GM12878 (cell line): Measurements from ENCODE around the gene BIRC5. TPM values are rescaled to one million over a fixed set of nuclear protein-coding genes. Genes with fewer than 3 reads are reported as not detected.

Source experiments
- ATAC-seq: fragments of 200-7000 bp; cut with Tn5 transposase; 3 replicates; pipeline ENCODE4 v1.9.1; 2020; ENCODE audit warnings: mild to moderate bottlenecking, moderate library complexity
- BruUV-seq: library from RNA; stranded (reverse); fragments of 400-500 nt; replicated peaks from 2 replicates; lab custom pipeline; 2021; lab: Mats Ljungman, UMichigan
- CTCF ChIA-PET: fragments of 300-600 bp; sonication (Branson Sonifier 250); formaldehyde crosslinking; extraction: SDS; loops from one replicate; lab custom pipeline; 2021; ENCODE audit warnings: inconsistent platforms; lab: Yijun Ruan, JAX
- POLR2A ChIA-PET: fragments of 350-600 bp; formaldehyde crosslinking; extraction: SDS; loops from one replicate; lab custom pipeline; 2021; ENCODE audit warnings: inconsistent platforms; lab: Charles Lee
- RAD21 ChIA-PET: fragments of 300-600 bp; sonication (Branson Sonifier 250); formaldehyde crosslinking; loops from one replicate; lab custom pipeline; 2023; ENCODE audit warnings: antibody characterized with exemption; ENCODE audit not compliant: unreplicated experiment; lab: Charles Lee
- SMC1A ChIA-PET: fragments of 300-600 bp; sonication (Branson Sonifier 250); formaldehyde crosslinking; loops from one replicate; lab custom pipeline; 2023; ENCODE audit not compliant: unreplicated experiment, uncharacterized antibody; lab: Charles Lee
- DNase-seq: peaks from one replicate; pipeline ENCODE4 v3.0.0-alpha.2; 2011; ENCODE audit warnings: low read depth, low spot score
- FAIRE-seq: peaks from 3 replicates; lab custom pipeline; 2011; peaks lifted over from hg19 to GRCh38; lab: Jason Lieb, UNC
- H2AFZ ChIP-seq: 2 replicates; pipeline ENCODE4 v1.6.0; 2011; ENCODE audit warnings: low read depth, low read length, control low read depth; ENCODE audit not compliant: control insufficient read depth
- H3K27ac ChIP-seq: 2 replicates; pipeline ENCODE4 v1.5.1; 2011; ENCODE audit warnings: control low read depth; ENCODE audit not compliant: control insufficient read depth, insufficient read depth
- H3K27me3 ChIP-seq, 2 experiments: replicated peaks in 1 of 2; 2 replicates each; pipeline versions ENCODE4 v1.6.0 to v1.6.1; 2011; ENCODE audit warnings: low read length in 1 of 2; ENCODE audit not compliant: control insufficient read depth in 2 of 2, insufficient read depth in 2 of 2
- H3K36me3 ChIP-seq, 2 experiments: 2 replicates each; pipeline ENCODE4 v1.5.1; 2011; ENCODE audit warnings: low read length in 1 of 2; ENCODE audit not compliant: control insufficient read depth in 2 of 2, insufficient read depth in 2 of 2
- H3K4me1 ChIP-seq: 2 replicates; pipeline ENCODE4 v1.6.1; 2011; ENCODE audit warnings: mild to moderate bottlenecking, low read length, moderate library complexity, mixed read lengths; ENCODE audit not compliant: control insufficient read depth, insufficient read depth
- H3K4me2 ChIP-seq: 2 replicates; pipeline ENCODE4 v1.6.0; 2011; ENCODE audit warnings: control low read depth; ENCODE audit not compliant: control insufficient read depth, insufficient read depth
- H3K4me3 ChIP-seq: fragments of 200-600 bp; sonication (generic); 2 replicates; pipeline ENCODE4 v1.5.1; 2016
- H3K79me2 ChIP-seq: 2 replicates; pipeline ENCODE4 v1.6.0; 2011; ENCODE audit warnings: low read length; ENCODE audit not compliant: control insufficient read depth, insufficient read depth
- H3K9ac ChIP-seq: 2 replicates; pipeline ENCODE4 v1.8.0; 2011; ENCODE audit warnings: low read length, control low read depth, mixed read lengths; ENCODE audit not compliant: control insufficient read depth, insufficient read depth
- H3K9me3 ChIP-seq: replicated peaks from 3 replicates; pipeline ENCODE4 v1.5.1; 2011; ENCODE audit warnings: mild to moderate bottlenecking, low read length; ENCODE audit not compliant: control insufficient read depth, insufficient read depth
- H4K20me1 ChIP-seq: 2 replicates; pipeline ENCODE4 v1.6.0; 2011; ENCODE audit not compliant: control insufficient read depth, insufficient read depth
- ATF3 ChIP-seq: IDR thresholded peaks from 2 replicates; pipeline ENCODE4 v1.6.1; 2011; ENCODE audit warnings: low read depth, mild to moderate bottlenecking, low read length, moderate library complexity, borderline replicate concordance; ENCODE audit errors: extremely low read depth
- CREB1 ChIP-seq: IDR thresholded peaks from 2 replicates; pipeline ENCODE4 v1.6.1; 2012; ENCODE audit warnings: low read depth, mild to moderate bottlenecking, inconsistent platforms
- NR2C2 ChIP-seq: IDR thresholded peaks from 2 replicates; pipeline ENCODE4 v1.6.1; 2011; ENCODE audit warnings: borderline replicate concordance, low read depth; ENCODE audit not compliant: control insufficient read depth, insufficient read length
- PKNOX1 ChIP-seq: fragments of 450-650 bp; IDR thresholded peaks from 2 replicates; pipeline ENCODE4 v1.6.1; 2016; ENCODE audit warnings: mild to moderate bottlenecking
- RELB ChIP-seq: fragments of 450-650 bp; IDR thresholded peaks from 2 replicates; pipeline ENCODE4 v1.6.1; 2017; ENCODE audit warnings: low read depth, mild to moderate bottlenecking, moderate library complexity
- RFX5 ChIP-seq: IDR thresholded peaks from 2 replicates; pipeline ENCODE4 v1.6.1; 2011; ENCODE audit warnings: low read depth, low read length, improper control_type of control experiment
- SUPT20H ChIP-seq: IDR thresholded peaks from 2 replicates; pipeline ENCODE4 v1.6.1; 2011; ENCODE audit warnings: low read depth, mild to moderate bottlenecking, low read length, moderate library complexity, borderline replicate concordance; ENCODE audit not compliant: control insufficient read depth
- WRNIP1 ChIP-seq: IDR thresholded peaks from 2 replicates; pipeline ENCODE4 v1.6.1; 2011; ENCODE audit warnings: low read depth, low read length, improper control_type of control experiment, borderline replicate concordance
- WGBS: methylation state at CpG from one replicate; pipeline ENCODE4 v1.1.6; 2016; ENCODE audit warnings: low lambda C conversion rate; ENCODE audit not compliant: insufficient replicate concordance, insufficient coverage; ENCODE audit errors: missing lambda C conversion rate; 5-methylcytosine and 5-hydroxymethylcytosine counted together
- in situ Hi-C: fragments of 300-500 bp; cut with MboI; formaldehyde crosslinking; loops from 9 replicates; pipeline ENCODE4 v1.14.3; 2018; ENCODE audit warnings: mixed read lengths
- intact Hi-C: fragments of 100-400 bp; cut with micrococcal nuclease; formaldehyde crosslinking; loops from one replicate; pipeline ENCODE4 v1.14.2; 2022; ENCODE audit not compliant: unreplicated experiment
- polyA plus RNA-seq, 11 experiments: library from polyadenylated mRNA; depleted of rRNA in 4 of 11; unstranded in 6 of 11; stranded (reverse) in 5 of 11; fragments of >200 nt; fragmentation: Nextera tagmentation in 4 of 11; fragmentation: Illumina TruSeq in 1 of 11; extraction: Ambion mirVana in 4 of 11; extraction: Trizol in 1 of 11; gene quantifications; 1 replicate in 1 of 11; 2 replicates in 10 of 11; pipeline versions ENCODE4 v1.2.1 to v1.2.3, GENCODE V29; 2011 to 2016; ENCODE audit warnings: inconsistent platforms in 2 of 11, missing spikeins in 2 of 11, low read depth in 1 of 11
- total RNA-seq, 4 experiments: library from RNA; depleted of rRNA in 3 of 4; stranded (reverse); fragments of >200 nt in 3 of 4; fragmentation: Illumina TruSeq in 1 of 4; extraction: Trizol in 1 of 4; gene quantifications; 2 replicates each; pipeline versions ENCODE4 v1.2.1 to v1.2.3, GENCODE V29; 2013 to 2021

BIRC5 gene
- total and polyA plus RNA-seq, 10 of the 15 experiments (the other 5 are each of a cell fraction or from before 2014, with no cell fraction given), result 41.0 to 175 (median 90.8) TPM

GRCh38 chr17:78251773-78252103 is 37.7 kb downstream of the BIRC5 start:
- ChIA-PET POLR2A (interaction anchor here (0.6 to 2.1 kb wide), 3 partner anchors 100 to 233 kb away, joined by 3 to 5 read pairs (median 3); no protein-coding TSS in a partner anchor), RAD21 (interaction anchor here (0.6 to 4.4 kb wide), 32 partner anchors 9 to 244 kb away, joined by 3 to 76 read pairs (median 4); no protein-coding TSS in a partner anchor), SMC1A (interaction anchor here (0.6 to 4.1 kb wide), 20 partner anchors 9 to 532 kb away, joined by 3 to 47 read pairs (median 4); partner anchors contain the start of gene BIRC5), CTCF (interaction anchor here (0.5 to 5.9 kb wide), 45 partner anchors 9 to 824 kb away, joined by 3 to 82 read pairs (median 4); partner anchors contain the start of genes AFMID, BIRC5, SOCS3 and TK1)
- in situ Hi-C loops, result no loop called here
- H2AFZ ChIP-seq, result no peak overlapping the region
- WGBS, result 19% methylated on average over 5 of the region's 6 CpGs
- no peaks in the 10 kb centered on the region for H4K20me1 ChIP-seq
- H3K4me2 ChIP-seq, result peak overlapping the region; percentile 65
- H3K9me3 ChIP-seq, result no peaks in the 10 kb centered on the region
- no peak overlapping the region for H3K9ac ChIP-seq
- FAIRE-seq (no peak), DNase-seq (no peak), ATAC-seq (no peak)
- H3K4me1 ChIP-seq, result peaks cover 29% of the 10 kb centered on the region
- intact Hi-C loops, result loop anchor here (1.0 to 5.0 kb wide), 5 partner anchors 64 to 231 kb away; partner anchors contain the start of genes AFMID and TK1
- H3K36me3 ChIP-seq, result no peaks in the 10 kb centered on the region
- TF ChIP-seq ATF3 (no peak), RELB (no peak), RFX5 (no peak), WRNIP1 (no peak), SUPT20H (no peak), PKNOX1 (no peak), CREB1 (no peak), NR2C2 (no peak)
- H3K27ac ChIP-seq, result no peak overlapping the region
- no peak overlapping the region for H3K4me3 ChIP-seq
- no TSS peak for BruUV-seq
- H3K79me2 ChIP-seq, result no peaks in the 10 kb centered on the region
- H3K27me3 ChIP-seq, result no peaks in the 10 kb centered on the region; a peak in 1 of 4 replicates
